Fibroblast of lung (primary cell): ENCODE results near the gene NDUFA12. TPM values are rescaled to one million over a fixed set of nuclear protein-coding genes. Genes with fewer than 3 reads are reported as not detected.
A peak's percentile ranks its signal among the peaks of the same experiment; 100 is the strongest.

Experiments
- DNase-seq, 2 donors: peaks; one replicate each; pipeline versions ENCODE4 v3.0.0 to v3.0.0-alpha.2; 2010; ENCODE audit warnings: low read depth in 2 of 2
- H2AFZ ChIP-seq: 2 replicates; pipeline ENCODE4 v1.5.1; 2012; ENCODE audit warnings: low read length, control low read depth, inconsistent platforms
- H3K27ac ChIP-seq: 2 replicates; pipeline ENCODE4 v1.5.1; 2011; ENCODE audit warnings: low read length, control low read depth; ENCODE audit not compliant: insufficient read depth
- H3K27me3 ChIP-seq: 2 replicates; pipeline ENCODE4 v1.5.1; 2011; ENCODE audit warnings: mild to moderate bottlenecking, low read length; ENCODE audit not compliant: control insufficient read depth, insufficient read depth
- H3K36me3 ChIP-seq: 2 replicates; pipeline ENCODE4 v1.5.1; 2011; ENCODE audit warnings: low read length; ENCODE audit not compliant: control insufficient read depth, insufficient read depth
- H3K4me1 ChIP-seq: 2 replicates; pipeline ENCODE4 v1.5.1; 2011; ENCODE audit warnings: low read length; ENCODE audit not compliant: control insufficient read depth, insufficient read depth; ENCODE audit errors: extremely low read depth
- H3K4me2 ChIP-seq: 2 replicates; pipeline ENCODE4 v1.5.1; 2011; ENCODE audit warnings: low read length, control low read depth; ENCODE audit not compliant: insufficient read depth; ENCODE audit errors: extremely low read depth
- H3K4me3 ChIP-seq, 4 experiments: fragments of 200-600 bp in 1 of 4; sonication (generic) in 1 of 4; replicated peaks in 1 of 4; 2 replicates each; pipeline ENCODE4 v1.5.1; 2011 to 2016; ENCODE audit warnings: low read length in 4 of 4, low read depth in 3 of 4, mild to moderate bottlenecking in 3 of 4, control low read depth in 2 of 4, inconsistent platforms in 1 of 4, mixed read lengths in 1 of 4; ENCODE audit not compliant: insufficient read depth in 1 of 4; ENCODE audit errors: control extremely low read depth in 1 of 4
- H3K79me2 ChIP-seq: 2 replicates; pipeline ENCODE4 v1.5.1; 2012; ENCODE audit warnings: mild to moderate bottlenecking, low read length, inconsistent platforms; ENCODE audit not compliant: control insufficient read depth, insufficient read depth
- H3K9ac ChIP-seq: 2 replicates; pipeline ENCODE4 v1.5.1; 2011; ENCODE audit warnings: mild to moderate bottlenecking, low read length, control low read depth; ENCODE audit not compliant: insufficient read depth
- H3K9me3 ChIP-seq: 2 replicates; pipeline ENCODE4 v1.5.1; 2012; ENCODE audit warnings: low read depth, low read length; ENCODE audit not compliant: control insufficient read depth, insufficient read depth
- H4K20me1 ChIP-seq: 2 replicates; pipeline ENCODE4 v1.5.1; 2011; ENCODE audit warnings: low read length; ENCODE audit not compliant: control insufficient read depth, insufficient read depth; ENCODE audit errors: extremely low read depth
- EZH2 ChIP-seq: IDR thresholded peaks from 2 replicates; pipeline ENCODE4 v1.5.1; 2012; ENCODE audit warnings: low read length, control low read depth, mild to moderate bottlenecking; ENCODE audit errors: missing control alignments
- polyA plus RNA-seq, 2 donors: library from polyadenylated mRNA; depleted of rRNA in 1 of 2; stranded (reverse) in 1 of 2; unstranded in 1 of 2; fragments of >200 nt; gene quantifications; 2 replicates each; pipeline ENCODE4 v1.2.1, GENCODE V29; 2011 to 2012; ENCODE audit warnings: missing spikeins in 1 of 2
- total RNA-seq: library from RNA; depleted of rRNA; stranded (reverse); fragments of >200 nt; gene quantifications from 2 replicates; pipeline ENCODE4 v1.2.1, GENCODE V29; 2014
- TF ChIP-seq, protein P1 (sequence below), 2 donors: IDR thresholded peaks in 1 of 2; conservative IDR thresholded peaks in 1 of 2; 1 replicate in 1 of 2; 2 replicates in 1 of 2; pipeline ENCODE4 v1.5.1; 2011 to 2012; ENCODE audit warnings: low read length in 2 of 2, control low read depth in 1 of 2, inconsistent platforms in 1 of 2, low read depth in 1 of 2, mild to moderate bottlenecking in 1 of 2

The NDUFA12 gene
- total and polyA plus RNA-seq, 2 donors (not counting 1 experiment from before 2014, with no cell fraction given): 102 to 210 TPM

DNA sequence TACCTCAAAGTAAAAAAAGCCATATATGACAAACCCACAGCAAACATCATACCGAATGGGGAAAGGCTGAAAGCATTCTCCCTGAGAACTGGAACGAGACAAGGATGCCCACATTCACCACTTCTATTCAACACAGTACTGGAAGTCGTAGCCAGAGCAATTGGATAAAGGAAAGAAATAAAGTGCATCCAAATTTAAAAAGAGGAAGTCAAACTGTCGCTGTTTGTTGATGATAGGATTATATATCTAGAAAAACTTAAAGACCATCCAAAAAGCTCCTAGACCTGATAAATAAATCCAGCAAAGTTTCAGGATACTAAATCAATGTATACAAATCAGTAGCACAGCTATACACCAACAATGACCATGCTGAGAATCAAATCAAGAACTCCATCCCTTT lies 5.2 kb downstream of the NDUFA12 start:
- H3K9me3 ChIP-seq: no peaks in the 10 kb centered on the region
- no peak overlapping the region for H3K9ac ChIP-seq
- no peak for TF ChIP-seq EZH2
- TF ChIP-seq, protein P1, sequence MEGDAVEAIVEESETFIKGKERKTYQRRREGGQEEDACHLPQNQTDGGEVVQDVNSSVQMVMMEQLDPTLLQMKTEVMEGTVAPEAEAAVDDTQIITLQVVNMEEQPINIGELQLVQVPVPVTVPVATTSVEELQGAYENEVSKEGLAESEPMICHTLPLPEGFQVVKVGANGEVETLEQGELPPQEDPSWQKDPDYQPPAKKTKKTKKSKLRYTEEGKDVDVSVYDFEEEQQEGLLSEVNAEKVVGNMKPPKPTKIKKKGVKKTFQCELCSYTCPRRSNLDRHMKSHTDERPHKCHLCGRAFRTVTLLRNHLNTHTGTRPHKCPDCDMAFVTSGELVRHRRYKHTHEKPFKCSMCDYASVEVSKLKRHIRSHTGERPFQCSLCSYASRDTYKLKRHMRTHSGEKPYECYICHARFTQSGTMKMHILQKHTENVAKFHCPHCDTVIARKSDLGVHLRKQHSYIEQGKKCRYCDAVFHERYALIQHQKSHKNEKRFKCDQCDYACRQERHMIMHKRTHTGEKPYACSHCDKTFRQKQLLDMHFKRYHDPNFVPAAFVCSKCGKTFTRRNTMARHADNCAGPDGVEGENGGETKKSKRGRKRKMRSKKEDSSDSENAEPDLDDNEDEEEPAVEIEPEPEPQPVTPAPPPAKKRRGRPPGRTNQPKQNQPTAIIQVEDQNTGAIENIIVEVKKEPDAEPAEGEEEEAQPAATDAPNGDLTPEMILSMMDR (conservative IDR thresholded peaks at IDR 0.05 in 1 of 2, IDR thresholded peaks at IDR 0.05 in 1 of 2; ENCODE audit: low read depth in 1 of 2, low read length in 2 of 2): no peak
- no peak overlapping the region for H3K4me3 ChIP-seq
- no peak overlapping the region for H3K4me2 ChIP-seq
- peaks cover 11% of the 10 kb centered on the region for H3K79me2 ChIP-seq
- no peaks in the 10 kb centered on the region for H3K36me3 ChIP-seq
- H3K27ac ChIP-seq: no peak overlapping the region
- no peaks in the 10 kb centered on the region for H4K20me1 ChIP-seq
- peaks cover 2% of the 10 kb centered on the region for H3K4me1 ChIP-seq
- peak in 1 of 2 donors; percentile 38 for DNase-seq
- H3K27me3 ChIP-seq: no peaks in the 10 kb centered on the region
- H2AFZ ChIP-seq: no peak overlapping the region

DNA sequence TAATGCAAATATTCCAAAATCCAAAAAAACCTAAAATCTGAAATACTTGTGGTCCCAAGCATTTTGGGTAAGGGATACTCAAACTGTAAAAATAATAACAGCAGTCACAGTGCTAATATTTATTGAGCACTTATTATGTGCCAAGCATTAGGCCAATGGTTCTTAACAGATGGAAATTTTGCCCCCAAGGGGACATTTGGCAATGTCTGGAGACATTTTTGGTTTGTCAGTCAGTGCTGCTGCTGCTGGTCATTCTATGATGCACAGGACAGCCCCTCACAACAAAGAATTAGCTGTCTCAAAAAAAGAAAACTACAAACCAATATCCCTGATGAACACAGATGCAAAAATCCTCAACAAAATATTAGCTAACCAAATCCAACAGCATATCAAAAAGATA lies 5.8 kb downstream of the NDUFA12 start:
- Histone ChIP-seq H2AFZ (no peak overlapping the region), H3K36me3 (no peaks in the 10 kb centered on the region), H3K4me1 (peaks cover 2% of the 10 kb centered on the region), H3K27me3 (no peaks in the 10 kb centered on the region), H3K27ac (no peak overlapping the region), H3K9ac (no peak overlapping the region), H3K9me3 (no peaks in the 10 kb centered on the region), H3K4me3 (no peak overlapping the region), H3K4me2 (no peak overlapping the region), H3K79me2 (peaks cover 11% of the 10 kb centered on the region), H4K20me1 (no peaks in the 10 kb centered on the region)
- DNase-seq: no peak
- TF ChIP-seq, protein P1 (conservative IDR thresholded peaks at IDR 0.05 in 1 of 2, IDR thresholded peaks at IDR 0.05 in 1 of 2; ENCODE audit: low read depth in 1 of 2, low read length in 2 of 2): no peak
- TF ChIP-seq EZH2: no peak

DNA sequence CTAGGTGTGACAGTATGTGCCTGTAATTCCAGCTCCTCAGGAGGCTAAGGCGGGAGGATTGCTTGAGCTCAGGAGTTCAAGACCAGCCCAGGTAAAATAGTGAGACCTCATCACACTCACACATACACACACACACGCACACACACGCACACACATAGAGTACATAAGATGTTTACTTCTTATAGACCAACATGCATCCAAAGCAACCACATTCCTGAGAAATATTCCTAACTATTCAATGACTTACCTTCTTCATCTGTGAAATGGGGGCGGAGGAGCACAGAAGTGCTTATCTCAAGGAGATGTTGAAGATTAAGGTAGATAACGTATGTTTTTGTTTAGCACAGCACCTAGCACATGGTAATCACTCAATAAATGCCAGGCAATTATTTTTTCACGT lies 6.4 kb downstream of the NDUFA12 start:
- Histone ChIP-seq H4K20me1 (no peaks in the 10 kb centered on the region), H3K9me3 (no peaks in the 10 kb centered on the region), H3K4me1 (peaks cover 2% of the 10 kb centered on the region), H3K27ac (no peak overlapping the region), H3K9ac (no peak overlapping the region), H3K4me2 (no peak overlapping the region), H2AFZ (no peak overlapping the region), H3K27me3 (no peaks in the 10 kb centered on the region), H3K4me3 (no peak overlapping the region), H3K36me3 (peaks cover 2% of the 10 kb centered on the region), H3K79me2 (peaks cover 9% of the 10 kb centered on the region)
- DNase-seq: no peak
- TF ChIP-seq, protein P1 (conservative IDR thresholded peaks at IDR 0.05 in 1 of 2, IDR thresholded peaks at IDR 0.05 in 1 of 2; ENCODE audit: low read depth in 1 of 2, low read length in 2 of 2): no peak
- TF ChIP-seq EZH2: no peak
